Central memory CD4-positive, alpha-beta T cell (primary cell): ENCODE results near the gene COL6A5.

ENCODE experiments used
- DNase-seq: peaks from one replicate; pipeline ENCODE4 v3.0.0; 2022

The COL6A5 gene

DNA sequence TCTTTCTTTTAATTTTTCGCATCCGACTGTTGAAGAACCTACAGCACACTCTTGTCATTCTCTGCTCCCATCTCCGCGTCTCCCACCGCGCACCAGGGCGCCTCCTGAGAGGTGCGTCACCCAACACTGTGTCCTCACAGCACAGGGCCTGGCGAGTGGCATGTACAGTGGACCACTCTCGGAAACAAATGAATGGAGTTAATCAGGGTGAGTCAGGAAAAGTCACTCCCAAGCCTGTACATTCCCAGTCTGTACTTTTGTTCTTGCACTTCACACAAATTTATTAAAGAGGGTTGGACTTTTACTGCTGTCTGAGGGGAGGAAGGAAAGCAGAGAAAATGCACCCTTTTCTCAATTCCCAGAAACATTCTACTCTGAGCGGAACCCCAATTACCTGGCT lies 172.1 kb downstream of the COL6A5 start:
- no peak for DNase-seq

GRCh38 chr3:130519754-130520153 lies 174.3 kb downstream of the COL6A5 start:
- DNase-seq: no peak

DNA sequence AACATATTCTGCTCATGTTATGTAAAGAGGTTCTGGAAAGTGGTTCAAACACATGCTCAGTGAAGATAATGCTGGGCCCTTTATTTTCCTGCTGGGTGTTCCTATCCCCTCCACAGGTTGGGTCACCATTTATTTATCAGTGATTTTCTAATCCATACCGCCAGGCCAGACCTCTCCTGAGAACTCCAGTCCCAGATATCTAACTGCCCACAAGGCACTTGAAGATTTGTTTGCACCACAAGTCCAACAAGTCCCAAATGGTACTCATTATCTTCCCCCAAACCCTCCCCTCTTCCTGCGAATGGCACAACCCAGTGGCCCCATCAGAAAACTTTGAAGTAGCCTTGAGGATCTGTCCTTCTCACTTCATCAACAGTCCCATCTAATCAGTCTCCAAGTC lies 176.9 kb downstream of the COL6A5 start:
- DNase-seq: no peak

DNA sequence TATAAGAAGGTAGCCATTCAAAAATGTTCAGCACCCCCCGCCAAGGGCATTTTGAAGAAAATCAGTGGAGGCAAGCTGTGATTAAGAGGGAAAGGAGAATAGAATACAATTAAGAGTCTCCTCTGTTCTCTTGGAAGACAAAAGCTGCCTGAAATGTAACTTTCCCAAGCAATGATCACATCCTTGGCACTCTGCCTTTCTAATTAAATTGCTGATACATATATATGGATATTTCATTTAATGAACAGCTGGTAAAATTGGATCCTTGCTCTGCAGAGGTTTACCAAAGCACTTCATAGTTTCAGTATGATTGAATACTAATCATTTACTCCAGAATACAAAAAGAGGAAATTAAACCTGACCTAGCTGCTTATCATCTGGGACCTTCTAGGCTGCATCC lies 182.0 kb downstream of the COL6A5 start:
- no peak for DNase-seq

- no peak for DNase-seq
Measured at GRCh38 chr3:130528120-130528519, 182.6 kb downstream of the COL6A5 start.

- DNase-seq: no peak
Measured at GRCh38 chr3:130529486-130530215, 184.2 kb downstream of the COL6A5 start.

GRCh38 chr3:130533247-130533646 lies 187.8 kb downstream of the COL6A5 start:
- DNase-seq: no peak
